Astrocyte (in vitro differentiated cells and primary cell): ENCODE results near the gene CCDC80.

ENCODE experiments used
- EZH2 ChIP-seq: IDR thresholded peaks from 2 replicates; pipeline ENCODE4 v1.6.1; 2012; ENCODE audit warnings: mild to moderate bottlenecking, low read length, inconsistent platforms; ENCODE audit not compliant: insufficient read depth
- TF ChIP-seq, protein P1 (sequence below): IDR thresholded peaks from 2 replicates; pipeline ENCODE4 v1.5.1; 2011; ENCODE audit warnings: low read depth, mild to moderate bottlenecking, inconsistent platforms, low read length, moderate library complexity; ENCODE audit not compliant: insufficient read depth

DNA sequence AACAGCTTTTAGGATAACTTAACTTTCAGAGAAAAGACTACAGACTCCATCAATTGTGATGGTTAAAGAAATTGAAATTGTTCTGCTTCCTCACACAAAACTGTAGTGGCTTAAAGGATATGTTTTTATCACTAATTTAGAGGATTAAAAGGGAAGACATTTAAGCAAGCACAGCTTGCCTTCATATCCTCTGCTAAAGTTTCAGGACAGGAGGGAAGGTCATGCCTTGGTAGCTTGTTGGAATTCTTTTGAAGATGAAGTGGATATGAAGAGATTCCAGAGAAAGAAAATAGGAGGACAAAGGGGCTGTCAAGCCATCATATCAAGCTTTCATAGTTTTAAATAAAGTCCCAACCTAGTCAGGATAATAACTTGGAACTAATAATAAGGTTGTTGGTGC, 33.1 kb downstream of the CCDC80 start:
- TF ChIP-seq, protein P1, sequence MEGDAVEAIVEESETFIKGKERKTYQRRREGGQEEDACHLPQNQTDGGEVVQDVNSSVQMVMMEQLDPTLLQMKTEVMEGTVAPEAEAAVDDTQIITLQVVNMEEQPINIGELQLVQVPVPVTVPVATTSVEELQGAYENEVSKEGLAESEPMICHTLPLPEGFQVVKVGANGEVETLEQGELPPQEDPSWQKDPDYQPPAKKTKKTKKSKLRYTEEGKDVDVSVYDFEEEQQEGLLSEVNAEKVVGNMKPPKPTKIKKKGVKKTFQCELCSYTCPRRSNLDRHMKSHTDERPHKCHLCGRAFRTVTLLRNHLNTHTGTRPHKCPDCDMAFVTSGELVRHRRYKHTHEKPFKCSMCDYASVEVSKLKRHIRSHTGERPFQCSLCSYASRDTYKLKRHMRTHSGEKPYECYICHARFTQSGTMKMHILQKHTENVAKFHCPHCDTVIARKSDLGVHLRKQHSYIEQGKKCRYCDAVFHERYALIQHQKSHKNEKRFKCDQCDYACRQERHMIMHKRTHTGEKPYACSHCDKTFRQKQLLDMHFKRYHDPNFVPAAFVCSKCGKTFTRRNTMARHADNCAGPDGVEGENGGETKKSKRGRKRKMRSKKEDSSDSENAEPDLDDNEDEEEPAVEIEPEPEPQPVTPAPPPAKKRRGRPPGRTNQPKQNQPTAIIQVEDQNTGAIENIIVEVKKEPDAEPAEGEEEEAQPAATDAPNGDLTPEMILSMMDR = no peak
- TF ChIP-seq EZH2 = no peak
